Progenitor cell of endocrine pancreas (in vitro differentiated cells): ENCODE data around the gene ARHGEF16. TPM values are rescaled to one million over a fixed set of nuclear protein-coding genes. Genes with fewer than 3 reads are reported as not detected.

Experiments used
- DNase-seq: peaks from one replicate; pipeline ENCODE4 v3.0.0; 2021; ENCODE audit warnings: low spot score; ENCODE audit not compliant: unreplicated experiment
- H3K27ac Mint-ChIP-seq: 2 replicates; pipeline ENCODE4 v1.8.0; 2021; ENCODE audit warnings: mild to moderate bottlenecking, moderate library complexity, mixed read lengths
- H3K27me3 Mint-ChIP-seq: 2 replicates; pipeline ENCODE4 v1.8.0; 2021; ENCODE audit warnings: mixed read lengths
- H3K36me3 Mint-ChIP-seq: 2 replicates; pipeline ENCODE4 v1.8.0; 2022; ENCODE audit warnings: mixed read lengths; ENCODE audit not compliant: insufficient read depth
- H3K4me1 Mint-ChIP-seq: 2 replicates; pipeline ENCODE4 v1.8.0; 2021; ENCODE audit warnings: low read depth, mixed read lengths
- H3K4me3 Mint-ChIP-seq: 2 replicates; pipeline ENCODE4 v1.8.0; 2021; ENCODE audit warnings: low read depth, mild to moderate bottlenecking, moderate library complexity, mixed read lengths
- H3K9me3 Mint-ChIP-seq: 2 replicates; pipeline ENCODE4 v1.8.0; 2021; ENCODE audit warnings: low read depth, mixed read lengths
- total RNA-seq: library from RNA; stranded (reverse); gene quantifications from 2 replicates; pipeline ENCODE4 v1.2.1, GENCODE V29; 2021
- TF ChIP-seq, protein P1 (sequence below): fragments of 200-600 bp; sonication (generic); IDR thresholded peaks from one replicate; pipeline ENCODE4 v1.5.0; 2021; ENCODE audit warnings: antibody characterized with exemption, mild to moderate bottlenecking; ENCODE audit not compliant: unreplicated experiment

ARHGEF16 gene
- total RNA-seq, 1 donor from 2014 or later = 63.6 TPM

DNA sequence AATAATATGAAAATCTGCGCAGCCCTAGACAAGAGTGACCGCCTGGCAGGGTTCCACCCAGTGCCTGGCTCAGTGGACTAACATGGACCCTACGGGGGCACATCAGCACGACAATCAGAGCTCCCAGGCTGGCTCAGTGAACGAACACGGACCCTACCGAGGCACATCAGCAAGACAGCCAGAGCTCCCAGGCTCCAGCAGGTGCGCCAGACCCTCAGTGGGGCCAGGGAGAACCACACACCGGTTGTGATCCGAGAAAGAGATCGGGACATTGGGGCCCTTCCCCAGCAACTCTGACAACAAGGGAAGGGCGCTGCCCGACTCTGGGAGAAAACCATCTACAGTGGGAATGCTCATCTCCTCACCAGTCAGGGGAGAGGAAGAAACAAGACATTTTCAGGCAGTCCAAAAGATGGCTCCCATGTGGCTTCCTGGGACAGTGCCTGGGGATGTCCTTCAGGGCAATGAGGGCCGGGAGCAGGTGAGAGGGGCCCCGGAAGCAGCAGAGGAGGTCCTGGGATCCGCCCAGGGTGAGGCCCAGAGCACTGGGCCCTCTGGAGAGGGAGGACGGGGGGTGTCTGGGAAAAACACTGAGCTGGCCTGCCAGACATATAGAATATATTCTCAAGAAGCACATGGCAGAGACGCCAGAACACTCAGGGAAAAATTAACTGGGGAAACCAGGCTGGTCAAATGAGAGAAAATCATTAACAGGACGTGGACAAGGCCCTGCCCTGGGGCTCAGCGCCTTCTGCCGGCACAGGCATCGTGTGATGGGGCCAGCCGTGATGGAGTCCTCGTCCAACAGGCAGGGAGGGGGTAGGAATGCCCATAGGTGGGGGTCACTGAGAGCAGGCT, 4.8 kb downstream of the ARHGEF16 start:
- H3K4me1 Mint-ChIP-seq = peaks cover 20% of the 10 kb centered on the region
- DNase-seq = no peak
- no peaks in the 10 kb centered on the region for H3K36me3 Mint-ChIP-seq
- H3K27ac Mint-ChIP-seq = peak overlapping the region; percentile 89
- TF ChIP-seq, protein P1, sequence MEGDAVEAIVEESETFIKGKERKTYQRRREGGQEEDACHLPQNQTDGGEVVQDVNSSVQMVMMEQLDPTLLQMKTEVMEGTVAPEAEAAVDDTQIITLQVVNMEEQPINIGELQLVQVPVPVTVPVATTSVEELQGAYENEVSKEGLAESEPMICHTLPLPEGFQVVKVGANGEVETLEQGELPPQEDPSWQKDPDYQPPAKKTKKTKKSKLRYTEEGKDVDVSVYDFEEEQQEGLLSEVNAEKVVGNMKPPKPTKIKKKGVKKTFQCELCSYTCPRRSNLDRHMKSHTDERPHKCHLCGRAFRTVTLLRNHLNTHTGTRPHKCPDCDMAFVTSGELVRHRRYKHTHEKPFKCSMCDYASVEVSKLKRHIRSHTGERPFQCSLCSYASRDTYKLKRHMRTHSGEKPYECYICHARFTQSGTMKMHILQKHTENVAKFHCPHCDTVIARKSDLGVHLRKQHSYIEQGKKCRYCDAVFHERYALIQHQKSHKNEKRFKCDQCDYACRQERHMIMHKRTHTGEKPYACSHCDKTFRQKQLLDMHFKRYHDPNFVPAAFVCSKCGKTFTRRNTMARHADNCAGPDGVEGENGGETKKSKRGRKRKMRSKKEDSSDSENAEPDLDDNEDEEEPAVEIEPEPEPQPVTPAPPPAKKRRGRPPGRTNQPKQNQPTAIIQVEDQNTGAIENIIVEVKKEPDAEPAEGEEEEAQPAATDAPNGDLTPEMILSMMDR = no peak
- H3K9me3 Mint-ChIP-seq = no peaks in the 10 kb centered on the region
- no peak overlapping the region for H3K4me3 Mint-ChIP-seq
- no peaks in the 10 kb centered on the region for H3K27me3 Mint-ChIP-seq

DNA sequence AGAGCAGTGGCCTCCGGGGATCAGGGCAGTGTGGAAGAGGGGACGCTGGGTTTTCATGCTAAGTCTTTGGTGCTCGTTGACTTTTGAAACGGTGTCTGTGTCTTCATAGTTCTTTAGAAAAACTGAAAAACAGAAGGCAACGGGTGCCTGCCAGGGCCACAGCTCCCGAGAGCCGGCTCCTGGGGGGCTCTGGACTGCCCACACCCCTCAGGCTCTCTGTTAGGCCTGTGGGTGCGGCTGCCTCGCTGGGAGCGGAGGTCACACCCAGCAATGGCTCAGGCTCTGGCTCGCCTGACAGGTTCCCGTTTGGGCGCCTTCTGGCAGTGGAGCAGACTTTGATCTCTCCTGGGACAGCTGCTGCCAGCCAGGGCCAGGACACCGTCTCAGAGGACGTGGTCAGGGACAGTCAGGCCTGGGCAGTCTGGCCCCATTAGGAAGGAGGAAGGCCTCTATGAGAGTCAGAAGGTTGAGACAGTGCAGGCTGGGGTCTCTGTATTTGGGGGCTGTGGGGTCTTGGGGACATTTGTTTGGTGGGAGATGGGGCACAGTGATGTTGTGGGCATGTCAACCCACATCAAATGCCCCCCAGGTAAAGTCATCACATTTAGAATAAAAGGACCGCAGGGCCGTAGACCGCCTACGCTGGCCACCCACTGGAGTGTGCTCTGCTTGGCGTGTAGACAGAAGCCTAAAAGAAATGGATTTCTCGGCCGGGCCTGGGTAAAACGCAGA, 5.6 kb downstream of the ARHGEF16 start:
- H3K36me3 Mint-ChIP-seq = no peaks in the 10 kb centered on the region
- H3K27me3 Mint-ChIP-seq = no peaks in the 10 kb centered on the region
- no peaks in the 10 kb centered on the region for H3K9me3 Mint-ChIP-seq
- H3K27ac Mint-ChIP-seq = peak overlapping the region; percentile 89
- H3K4me3 Mint-ChIP-seq = no peak overlapping the region
- TF ChIP-seq, protein P1 = no peak
- DNase-seq = no peak
- H3K4me1 Mint-ChIP-seq = peaks cover 20% of the 10 kb centered on the region

DNA sequence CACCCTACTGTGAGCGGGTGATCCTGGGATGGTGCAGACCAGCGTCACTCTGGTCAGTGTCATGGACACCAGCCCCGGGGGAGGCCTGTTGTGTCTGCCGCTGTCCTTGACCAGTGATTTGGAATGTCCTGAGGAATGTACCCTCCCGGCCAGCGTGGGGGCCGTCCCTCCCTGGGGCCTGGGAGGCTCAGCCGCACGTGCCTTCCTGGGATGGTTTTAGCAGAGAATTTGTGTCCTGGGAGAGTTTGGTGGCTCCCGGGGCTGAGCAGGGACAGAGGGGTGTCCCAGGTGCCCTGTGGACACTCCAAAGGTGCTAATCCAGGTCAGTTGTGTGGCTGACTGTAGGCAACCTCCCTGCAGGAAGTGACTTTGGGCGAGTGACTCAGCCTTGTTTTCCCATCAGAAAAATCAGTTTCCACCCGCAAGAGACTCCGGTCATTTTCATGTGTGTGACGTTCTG, 6.2 kb downstream of the ARHGEF16 start:
- H3K4me3 Mint-ChIP-seq = no peak overlapping the region
- peak overlapping the region; percentile 89 for H3K27ac Mint-ChIP-seq
- H3K4me1 Mint-ChIP-seq = peaks cover 20% of the 10 kb centered on the region
- H3K36me3 Mint-ChIP-seq = no peaks in the 10 kb centered on the region
- DNase-seq = no peak
- H3K27me3 Mint-ChIP-seq = no peaks in the 10 kb centered on the region
- TF ChIP-seq, protein P1 = no peak
- no peaks in the 10 kb centered on the region for H3K9me3 Mint-ChIP-seq

DNA sequence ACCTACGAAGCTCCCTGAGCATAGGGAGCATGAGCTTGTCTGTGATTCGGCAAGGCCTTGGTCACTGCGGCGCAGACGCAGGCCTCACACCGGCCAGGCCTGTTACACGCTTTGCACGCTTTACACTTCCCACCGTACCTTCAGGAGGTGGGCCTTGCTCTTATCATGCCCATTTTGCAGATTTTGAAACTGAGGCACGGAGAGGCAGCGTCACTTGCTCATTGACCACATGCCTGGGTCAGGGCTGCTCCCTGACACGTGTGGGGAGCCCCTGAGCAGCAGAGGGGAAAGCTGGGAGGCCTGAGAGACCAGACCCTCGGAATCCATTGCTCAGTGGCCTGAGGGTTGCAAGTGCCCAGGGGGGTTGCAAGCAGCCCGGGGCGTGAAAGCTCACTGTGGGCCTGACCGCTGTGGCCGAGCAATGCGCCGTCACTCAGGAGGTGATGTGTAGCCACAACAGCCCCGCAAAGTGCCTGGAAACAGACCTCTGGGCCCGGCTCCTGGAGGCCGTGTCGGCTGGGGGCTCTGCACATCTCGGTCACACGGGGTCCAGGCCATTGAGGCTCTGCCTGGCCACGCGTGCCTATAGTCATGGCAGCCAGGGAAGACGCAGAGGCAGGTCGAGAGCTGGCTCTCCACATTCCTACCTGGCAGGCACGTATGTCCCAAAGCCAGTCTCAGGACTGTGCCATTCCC, 6.9 kb downstream of the ARHGEF16 start:
- H3K36me3 Mint-ChIP-seq = no peaks in the 10 kb centered on the region
- H3K27ac Mint-ChIP-seq = no peak overlapping the region
- H3K4me3 Mint-ChIP-seq = no peak overlapping the region
- TF ChIP-seq, protein P1 = no peak
- no peaks in the 10 kb centered on the region for H3K27me3 Mint-ChIP-seq
- H3K9me3 Mint-ChIP-seq = no peaks in the 10 kb centered on the region
- H3K4me1 Mint-ChIP-seq = peaks cover 20% of the 10 kb centered on the region
- no peak for DNase-seq

DNA sequence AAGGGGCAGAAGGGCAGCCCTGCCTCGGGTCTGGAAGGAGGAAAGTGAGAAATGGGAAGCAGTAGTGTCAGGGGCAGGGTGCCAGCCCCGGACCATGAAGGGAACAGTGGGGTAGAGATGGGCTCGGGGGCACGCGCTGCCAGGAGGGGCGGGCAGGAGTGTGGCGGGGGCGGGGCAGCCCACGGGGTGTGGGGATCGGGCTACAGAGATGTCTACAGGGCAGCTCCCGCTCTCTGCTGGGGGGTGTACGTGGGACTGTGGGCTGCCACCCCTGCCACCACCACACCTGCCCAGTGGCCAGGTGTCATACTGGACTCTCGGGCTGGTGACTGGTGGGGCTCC, 7.4 kb downstream of the ARHGEF16 start:
- TF ChIP-seq, protein P1 = no peak
- no peaks in the 10 kb centered on the region for H3K36me3 Mint-ChIP-seq
- peaks cover 20% of the 10 kb centered on the region for H3K4me1 Mint-ChIP-seq
- H3K9me3 Mint-ChIP-seq = no peaks in the 10 kb centered on the region
- no peak overlapping the region for H3K27ac Mint-ChIP-seq
- DNase-seq = no peak
- H3K4me3 Mint-ChIP-seq = no peak overlapping the region
- H3K27me3 Mint-ChIP-seq = no peaks in the 10 kb centered on the region
